SW480 (cell line): ENCODE results near the gene TMEM41B.
"Not testable (repeated sequence)": the region's sequence is repeated elsewhere in the genome, so short reads cannot be mapped to it uniquely, and the experiment has no call there.

Source experiments
- DNase-seq: peaks from one replicate; pipeline ENCODE4 v3.0.0-alpha.2; 2016; ENCODE audit warnings: low spot score

TMEM41B gene

GRCh38 chr11:9259981-9260837 is 54.2 kb downstream of the TMEM41B start:
- DNase-seq, result no peak

DNA sequence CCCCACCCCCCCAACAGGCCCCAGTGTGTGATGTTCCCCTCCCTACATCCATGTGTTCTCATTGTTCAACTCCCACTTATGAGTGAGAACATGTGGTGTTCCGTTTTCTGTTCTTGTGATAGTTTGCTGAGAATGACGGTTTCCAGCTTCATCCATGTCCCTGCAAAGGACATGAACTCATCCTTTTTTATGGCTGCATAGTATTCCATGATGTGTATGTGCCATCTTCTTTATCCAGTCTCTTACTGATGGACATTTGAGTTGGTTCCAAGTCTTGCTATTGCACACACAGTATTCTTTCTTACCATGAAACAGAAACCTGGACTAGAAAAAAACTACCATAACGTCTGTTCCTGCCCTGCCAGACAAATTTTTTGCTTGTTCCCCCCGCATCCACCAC is 56.1 kb downstream of the TMEM41B start:
- not testable (repeated sequence) for DNase-seq

- no peak for DNase-seq
Observed at GRCh38 chr11:9254416-9254815, 60.0 kb downstream of the TMEM41B start.

GRCh38 chr11:9253086-9253485 is 61.3 kb downstream of the TMEM41B start:
- no peak for DNase-seq

DNA sequence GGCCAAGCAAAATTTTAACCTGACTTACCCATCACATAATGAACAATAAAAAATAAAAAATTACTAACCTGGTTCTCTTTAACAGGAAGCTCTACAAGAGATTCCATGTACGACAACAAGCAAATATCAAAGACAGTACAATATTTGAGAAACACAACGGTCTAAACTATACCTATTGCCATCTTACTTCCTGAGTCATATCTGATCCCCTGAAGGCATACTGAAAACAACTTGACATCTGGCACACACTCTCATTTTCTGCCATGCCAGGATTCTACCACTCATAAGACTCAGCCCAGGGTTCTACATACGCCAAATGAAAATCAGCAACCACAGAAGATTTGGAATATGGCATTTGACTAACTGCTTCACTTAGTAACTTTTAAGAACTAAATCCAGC is 63.1 kb downstream of the TMEM41B start:
- no peak for DNase-seq

GRCh38 chr11:9250139-9250582 is 64.2 kb downstream of the TMEM41B start:
- DNase-seq, result peak; percentile 30

DNA sequence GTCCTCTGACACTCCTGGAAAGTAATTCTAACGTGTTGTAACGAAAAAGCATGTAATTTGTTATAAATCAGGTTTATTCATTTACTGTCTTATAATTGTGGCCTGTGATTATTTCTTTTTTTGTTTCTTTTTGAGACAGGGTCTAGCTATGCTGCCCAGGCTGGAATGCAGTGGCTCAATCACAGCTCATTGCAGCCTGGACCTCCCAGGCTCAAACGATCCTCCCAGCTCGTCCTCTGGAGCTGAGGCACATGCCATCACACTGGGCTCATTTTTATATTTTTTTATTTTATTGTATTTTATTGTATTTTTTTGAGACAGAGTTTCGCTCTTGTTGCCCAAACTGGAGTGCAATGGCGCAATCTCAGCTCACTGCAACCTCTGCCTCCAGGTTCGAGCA is 65.1 kb downstream of the TMEM41B start:
- DNase-seq, result no peak

GRCh38 chr11:9247863-9248262 is 66.5 kb downstream of the TMEM41B start:
- no peak for DNase-seq

- not testable (repeated sequence) for DNase-seq
Observed at GRCh38 chr11:9236242-9236641, 78.2 kb downstream of the TMEM41B start.

GRCh38 chr11:9232482-9232881 is 81.9 kb downstream of the TMEM41B start:
- DNase-seq, result no peak

GRCh38 chr11:9231848-9232177 is 82.6 kb downstream of the TMEM41B start:
- DNase-seq, result no peak
